ENCODE data around the gene PLPPR3. TPM values are rescaled to one million over a fixed set of nuclear protein-coding genes. Genes with fewer than 3 reads are reported as not detected.

The PLPPR3 gene
- total and polyA plus RNA-seq, 9 of the 15 experiments (the other 6 are each of a cell fraction or from before 2014, with no cell fraction given), result 0.01 to 48.2 (median 8.6) TPM

DNA sequence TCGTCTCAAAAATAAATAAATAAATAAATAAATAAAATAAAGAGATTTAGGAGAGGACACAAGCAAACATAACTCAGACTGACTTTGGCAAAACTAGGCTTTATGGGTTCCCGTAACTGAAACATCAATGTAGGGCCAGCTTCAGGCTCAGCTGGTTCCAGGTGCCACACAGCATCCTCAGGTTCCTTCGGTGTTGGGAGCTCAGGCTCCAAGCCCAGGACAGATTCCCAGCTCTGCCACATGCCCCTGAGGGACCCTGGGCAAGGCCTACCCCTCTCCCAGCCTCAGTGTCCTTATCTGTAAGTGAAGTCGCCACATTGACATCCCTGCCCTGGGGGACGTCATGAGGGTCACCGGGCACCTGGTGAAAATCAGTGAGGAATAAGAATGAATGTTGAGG lies 52.1 kb downstream of the PLPPR3 start:
- Histone ChIP-seq H3K36me3 (ENCODE audit: control insufficient read depth, insufficient read depth, low read length) (no peaks in the 10 kb centered on the region), H4K20me1 (replicated peaks; ENCODE audit: control insufficient read depth, insufficient read depth, low read length) (no peaks in the 10 kb centered on the region), H3K9me3 (replicated peaks; ENCODE audit: control insufficient read depth, insufficient read depth, low read depth, low read length) (no peaks in the 10 kb centered on the region), H3K79me2 (ENCODE audit: control insufficient read depth, insufficient read depth, low read length) (no peaks in the 10 kb centered on the region), H2AFZ (ENCODE audit: low read depth, low read length) (no peak overlapping the region; the same call in 1 of the 2 replicates), H3K27me3 (ENCODE audit: control insufficient read depth in 2 of 2, insufficient read depth in 2 of 2, low read length in 2 of 2) (no peaks in the 10 kb centered on the region), H3K4me2 (ENCODE audit: insufficient read depth, low read length) (no peak overlapping the region), H3K4me1 (replicated peaks in 1 of 2; ENCODE audit: control insufficient read depth in 2 of 2, insufficient read depth in 2 of 2, low read length in 2 of 2) (peaks cover 0 to 42% of the 10 kb centered on the region in 2 experiments; a peak in 3 of 5 replicates), H3K9me1 (ENCODE audit: control insufficient read depth, insufficient read depth, low read length) (no peaks in the 10 kb centered on the region), H3K9ac (ENCODE audit: insufficient read depth in 1 of 2, low read depth in 2 of 2, low read length in 2 of 2) (peak overlapping the region in 1 of 2 experiments; percentile 79; a peak in 1 of 4 replicates), H3K27ac (ENCODE audit: extremely low read depth, low read depth, low read length) (no peak overlapping the region), H3K4me3 (no peak overlapping the region)
- FAIRE-seq (no peak), ATAC-seq (no peak), DNase-seq (ENCODE audit: extremely low read depth in 1 of 4, low spot score in 3 of 4) (no peak)
- WGBS (ENCODE audit: insufficient coverage, low coverage, missing lambda C conversion rate), result 62% methylated on average over 6 of the region's 6 CpGs
- POLR2A ChIA-PET, result interaction anchor here (0.6 to 0.9 kb wide), 3 partner anchors 9 to 46 kb away, joined by 3 to 5 read pairs (median 3); no protein-coding TSS in a partner anchor
- BruUV-seq (replicated peaks), result no TSS peak
- in situ Hi-C loops (cut with MboI) (loop anchor here (5.0 to 25.0 kb wide), 3 partner anchors 88 to 468 kb away; partner anchors contain the start of genes ATP5F1D, CBARP, CFD and MIDN), intact Hi-C loops (cut with micrococcal nuclease) (loop anchor here (1.0 to 5.0 kb wide), 4 partner anchors 93 to 213 kb away; partner anchors contain the start of genes KISS1R and WDR18)
- TF ChIP-seq, protein P1, sequence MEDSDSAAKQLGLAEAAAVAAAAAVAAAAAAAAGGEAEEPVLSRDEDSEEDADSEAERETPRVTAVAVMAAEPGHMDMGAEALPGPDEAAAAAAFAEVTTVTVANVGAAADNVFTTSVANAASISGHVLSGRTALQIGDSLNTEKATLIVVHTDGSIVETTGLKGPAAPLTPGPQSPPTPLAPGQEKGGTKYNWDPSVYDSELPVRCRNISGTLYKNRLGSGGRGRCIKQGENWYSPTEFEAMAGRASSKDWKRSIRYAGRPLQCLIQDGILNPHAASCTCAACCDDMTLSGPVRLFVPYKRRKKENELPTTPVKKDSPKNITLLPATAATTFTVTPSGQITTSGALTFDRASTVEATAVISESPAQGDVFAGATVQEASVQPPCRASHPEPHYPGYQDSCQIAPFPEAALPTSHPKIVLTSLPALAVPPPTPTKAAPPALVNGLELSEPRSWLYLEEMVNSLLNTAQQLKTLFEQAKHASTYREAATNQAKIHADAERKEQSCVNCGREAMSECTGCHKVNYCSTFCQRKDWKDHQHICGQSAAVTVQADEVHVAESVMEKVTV (CRISPR knock-in tag; IDR thresholded peaks at IDR 0.05), result no peak
- TF ChIP-seq, protein P2, sequence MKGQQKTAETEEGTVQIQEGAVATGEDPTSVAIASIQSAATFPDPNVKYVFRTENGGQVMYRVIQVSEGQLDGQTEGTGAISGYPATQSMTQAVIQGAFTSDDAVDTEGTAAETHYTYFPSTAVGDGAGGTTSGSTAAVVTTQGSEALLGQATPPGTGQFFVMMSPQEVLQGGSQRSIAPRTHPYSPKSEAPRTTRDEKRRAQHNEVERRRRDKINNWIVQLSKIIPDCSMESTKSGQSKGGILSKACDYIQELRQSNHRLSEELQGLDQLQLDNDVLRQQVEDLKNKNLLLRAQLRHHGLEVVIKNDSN (CRISPR knock-in tag; IDR thresholded peaks at IDR 0.05), result 0 out of 2 replicates have a peak, but pooled peaks have one; percentile 2
- TF ChIP-seq CBFB (CRISPR knock-in tag; IDR thresholded peaks at IDR 0.05), result 0 out of 2 replicates have a peak, but pooled peaks have one; percentile 44
- CTCF ChIA-PET (ENCODE audit: low intra/inter-chr PET ratio), result interaction anchor here (0.8 to 3.5 kb wide), 6 partner anchors 60 to 468 kb away, joined by 3 to 74 read pairs (median 4); partner anchors contain the start of genes CBARP and KISS1R

All from K562 (cell line).